Endothelial cell of hepatic sinusoid (primary cell): ENCODE measurements around the gene NOL3.

Source experiments
- in situ Hi-C: cut with HindIII; loops from 2 replicates; pipeline ENCODE4 v1.10.0; 2017; ENCODE audit warnings: low sequenced_read_pairs

Gene NOL3

DNA sequence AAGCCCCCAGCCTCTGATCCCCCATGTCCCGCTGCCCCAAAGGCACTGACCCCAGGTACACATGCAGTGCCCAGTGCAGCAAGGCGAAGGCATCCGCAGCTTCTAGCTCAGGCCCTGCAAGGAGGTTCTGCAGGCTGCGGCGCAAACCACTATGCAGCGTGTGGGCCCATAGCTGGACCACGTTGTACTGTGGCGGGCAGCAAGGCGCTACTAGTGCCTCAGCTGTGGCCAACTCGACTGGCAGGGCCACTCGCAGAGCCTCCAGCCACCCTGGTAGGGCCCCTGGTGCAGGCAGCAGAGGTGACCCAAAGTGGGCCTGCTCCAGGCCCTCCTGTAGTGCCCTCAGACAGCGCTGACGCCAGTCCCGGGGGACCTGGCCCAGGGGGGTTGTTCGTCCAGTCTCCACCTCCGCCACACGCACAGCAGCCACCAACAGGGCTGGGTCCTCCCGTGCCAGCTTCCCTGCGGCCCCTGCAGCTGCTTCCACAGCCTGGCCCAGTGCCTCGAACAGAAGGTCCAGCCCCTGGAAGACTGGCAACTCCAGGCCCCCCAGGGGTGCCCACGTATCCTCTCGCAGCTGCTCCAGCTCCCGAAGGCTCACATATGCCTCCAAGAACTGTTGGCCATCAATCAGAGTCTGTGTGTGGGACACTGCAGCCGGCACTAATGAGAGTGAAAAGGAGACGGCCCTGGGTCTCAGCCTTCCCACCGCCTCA lies 17.0 kb downstream of the NOL3 start:
- in situ Hi-C loops = no loop called here

- in situ Hi-C loops = no loop called here
Observed at GRCh38 chr16:67188323-67188722, 18.0 kb downstream of the NOL3 start.

DNA sequence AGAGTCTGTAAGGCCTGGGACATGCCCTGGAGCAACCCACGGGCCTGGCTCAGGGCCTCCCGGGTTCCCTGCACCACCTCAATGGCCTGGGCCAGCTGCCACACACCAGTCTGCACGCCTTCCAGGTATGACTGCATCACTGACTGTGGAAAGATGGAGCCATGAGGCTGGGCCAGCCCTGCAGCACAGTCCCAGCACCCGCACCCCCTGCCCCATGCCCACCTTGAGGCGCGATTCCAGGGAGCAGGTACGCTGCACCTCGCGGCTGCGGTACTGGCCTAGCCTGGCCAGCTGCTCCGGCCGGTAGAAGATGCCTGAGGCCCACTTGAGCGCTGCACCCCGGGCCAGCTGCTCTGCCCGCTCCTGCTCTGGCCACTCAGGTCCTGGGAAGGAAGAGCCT lies 18.5 kb downstream of the NOL3 start:
- in situ Hi-C loops = no loop called here

GRCh38 chr16:67190041-67190440 lies 19.7 kb downstream of the NOL3 start, which contains the start of gene EXOC3L1:
TSS of gene EXOC3L1 (minus strand) at chr16:67190136. CDS start at chr16:67189676, 460 bp downstream.
- in situ Hi-C loops = no loop called here

DNA sequence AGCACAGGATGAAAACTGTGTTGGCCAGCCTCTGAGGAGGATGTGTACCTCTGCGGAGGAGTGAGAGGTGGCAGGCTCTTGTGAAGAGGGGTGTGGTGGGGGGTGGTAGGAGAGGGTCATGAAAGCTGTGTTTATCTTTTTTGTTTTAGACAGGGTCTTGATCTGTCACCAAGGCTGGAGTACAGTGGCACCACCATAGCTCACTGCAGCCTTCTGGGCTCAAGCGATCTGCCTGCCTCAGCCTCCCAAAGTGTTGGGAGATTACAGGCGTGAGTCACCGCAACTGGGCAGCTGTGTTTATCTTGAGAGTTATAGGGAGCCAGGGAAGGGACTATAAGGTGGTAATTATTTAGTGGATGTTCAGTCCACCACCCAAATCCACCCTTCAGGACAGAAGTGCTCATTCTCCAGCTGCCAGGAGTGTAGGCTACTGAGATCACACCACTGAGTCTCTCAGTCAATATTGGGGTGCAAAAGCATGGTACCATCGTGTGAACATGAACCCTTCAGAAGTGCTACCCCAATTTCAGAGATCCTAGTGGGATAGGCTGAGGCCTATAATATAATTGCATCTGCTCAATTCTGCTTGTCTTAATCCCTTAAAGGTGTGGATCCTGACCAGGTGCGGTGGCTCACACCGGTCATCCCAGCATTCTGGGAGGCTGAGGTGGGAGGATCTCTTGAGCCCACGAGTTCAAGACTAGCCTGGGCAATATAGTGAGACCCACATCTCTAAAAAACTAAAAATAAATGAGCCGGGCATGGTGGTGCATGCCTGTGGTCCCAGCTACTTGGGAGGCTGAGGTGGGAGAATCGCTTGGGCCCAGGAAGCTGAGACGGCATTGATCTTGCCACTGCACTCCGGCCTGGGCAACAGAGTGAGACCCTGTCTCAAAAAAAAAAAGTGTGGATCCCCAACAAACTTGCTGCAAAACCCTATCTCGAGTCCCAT lies 20.4 kb downstream of the NOL3 start:
- in situ Hi-C loops = no loop called here

- in situ Hi-C loops = no loop called here
Observed at GRCh38 chr16:67191411-67191994, 21.2 kb downstream of the NOL3 start.

DNA sequence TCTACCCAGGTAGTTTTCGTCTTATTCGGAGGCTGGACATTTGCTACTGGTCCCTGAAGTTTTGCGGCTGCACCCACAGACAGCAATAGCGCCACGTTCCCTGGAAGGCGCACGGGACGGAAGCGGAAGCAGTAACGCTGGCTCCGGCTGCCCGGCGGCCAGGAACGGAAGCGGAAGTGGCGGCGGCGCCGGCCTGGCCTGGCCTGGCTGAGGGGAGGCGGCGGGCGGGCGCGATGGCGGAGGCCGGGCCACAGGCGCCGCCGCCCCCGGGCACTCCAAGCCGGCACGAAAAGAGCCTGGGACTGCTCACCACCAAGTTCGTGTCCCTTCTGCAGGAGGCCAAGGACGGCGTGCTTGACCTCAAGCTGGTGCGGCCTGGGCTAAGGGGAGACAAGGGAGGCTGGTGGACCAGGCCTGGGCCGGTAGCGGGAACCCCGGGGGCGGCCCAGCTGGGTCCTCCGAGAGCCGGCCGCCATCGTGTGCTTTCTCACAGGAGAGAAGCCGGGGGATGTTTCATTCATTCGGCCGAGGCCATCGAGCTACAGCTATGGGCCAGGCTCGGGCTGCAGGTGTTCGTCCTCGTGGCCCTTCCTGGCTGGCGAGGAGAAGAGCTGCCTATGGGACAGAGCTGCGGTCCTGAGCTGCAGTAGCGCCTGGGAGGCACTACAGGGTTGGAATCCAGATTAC lies 21.8 kb downstream of the NOL3 start, which contains the start of gene E2F4:
Gene E2F4 (plus strand): TSS at position 161 of the 687 bp plus-strand sequence. CDS start 73 bp downstream, at position 234.
- in situ Hi-C loops = no loop called here

DNA sequence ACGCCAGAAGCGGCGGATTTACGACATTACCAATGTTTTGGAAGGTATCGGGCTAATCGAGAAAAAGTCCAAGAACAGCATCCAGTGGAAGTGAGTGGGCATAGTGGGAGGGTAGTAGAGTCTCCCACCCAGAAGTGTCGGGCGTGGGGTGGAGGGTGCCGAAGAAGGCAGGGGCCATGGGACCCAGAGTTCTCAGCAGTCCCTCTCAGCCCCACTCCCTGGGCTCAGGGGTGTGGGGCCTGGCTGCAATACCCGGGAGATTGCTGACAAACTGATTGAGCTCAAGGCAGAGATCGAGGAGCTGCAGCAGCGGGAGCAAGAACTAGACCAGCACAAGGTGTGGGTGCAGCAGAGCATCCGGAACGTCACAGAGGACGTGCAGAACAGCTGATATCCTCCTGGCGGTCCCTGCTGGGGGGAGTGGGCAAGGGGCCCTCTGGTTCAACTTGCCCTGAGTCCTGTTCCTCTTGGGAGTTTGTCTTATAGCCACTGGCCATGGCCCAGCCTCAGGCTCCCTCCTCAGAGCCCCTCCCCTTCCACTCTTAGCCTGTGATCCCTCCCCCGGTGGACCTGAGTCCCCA lies 22.5 kb downstream of the NOL3 start:
- in situ Hi-C loops = no loop called here

- in situ Hi-C loops = no loop called here
Observed at GRCh38 chr16:67193536-67193935, 23.2 kb downstream of the NOL3 start.

DNA sequence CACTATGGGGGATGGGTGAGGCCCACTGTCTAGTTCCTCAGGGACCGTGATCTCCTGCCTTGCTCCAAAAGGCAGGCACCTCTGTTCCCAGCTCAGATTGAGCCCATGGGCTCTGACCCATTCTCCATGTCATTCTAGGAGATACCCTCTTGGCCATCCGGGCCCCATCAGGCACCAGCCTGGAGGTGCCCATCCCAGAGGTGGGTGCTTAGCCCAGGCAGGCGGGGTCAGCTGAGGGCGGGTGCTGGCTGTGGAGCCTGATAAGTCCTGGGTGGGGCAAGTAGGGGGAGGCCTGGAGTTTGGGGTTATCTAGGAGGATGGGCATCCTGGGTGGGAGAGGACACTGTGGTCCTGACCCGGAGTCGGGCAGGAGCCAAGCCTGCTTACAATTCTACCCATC lies 23.9 kb downstream of the NOL3 start:
- in situ Hi-C loops = no loop called here

- in situ Hi-C loops = loop anchor here (5.0 kb wide), 1 partner anchor 42 kb away; no protein-coding TSS in a partner anchor
Observed at GRCh38 chr16:67195676-67196075, 25.3 kb downstream of the NOL3 start.

DNA sequence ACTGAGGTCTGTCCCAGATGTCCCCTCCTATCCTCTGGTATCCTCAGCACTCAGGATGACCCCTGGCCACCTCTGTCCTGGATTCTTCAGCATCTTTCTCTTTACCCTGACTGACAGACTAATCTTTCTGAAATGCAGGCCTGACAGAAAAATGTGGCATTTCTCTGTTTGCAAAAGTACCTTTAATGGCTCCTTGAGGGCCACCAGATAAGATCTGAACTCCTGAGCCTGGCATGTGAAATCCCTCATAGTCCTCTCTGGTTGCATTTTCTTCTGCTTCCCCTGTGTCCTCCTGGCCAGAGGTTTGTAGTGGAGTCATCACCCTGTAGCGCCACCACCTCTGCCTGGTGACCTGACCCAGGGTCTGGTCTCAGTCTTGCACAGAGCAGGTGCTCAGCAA lies 26.5 kb downstream of the NOL3 start:
- in situ Hi-C loops = loop anchor here (5.0 kb wide), 1 partner anchor 40 kb away; no protein-coding TSS in a partner anchor

GRCh38 chr16:67197704-67198103 lies 27.4 kb downstream of the NOL3 start:
- in situ Hi-C loops = loop anchor here (5.0 kb wide), 1 partner anchor 40 kb away; no protein-coding TSS in a partner anchor

DNA sequence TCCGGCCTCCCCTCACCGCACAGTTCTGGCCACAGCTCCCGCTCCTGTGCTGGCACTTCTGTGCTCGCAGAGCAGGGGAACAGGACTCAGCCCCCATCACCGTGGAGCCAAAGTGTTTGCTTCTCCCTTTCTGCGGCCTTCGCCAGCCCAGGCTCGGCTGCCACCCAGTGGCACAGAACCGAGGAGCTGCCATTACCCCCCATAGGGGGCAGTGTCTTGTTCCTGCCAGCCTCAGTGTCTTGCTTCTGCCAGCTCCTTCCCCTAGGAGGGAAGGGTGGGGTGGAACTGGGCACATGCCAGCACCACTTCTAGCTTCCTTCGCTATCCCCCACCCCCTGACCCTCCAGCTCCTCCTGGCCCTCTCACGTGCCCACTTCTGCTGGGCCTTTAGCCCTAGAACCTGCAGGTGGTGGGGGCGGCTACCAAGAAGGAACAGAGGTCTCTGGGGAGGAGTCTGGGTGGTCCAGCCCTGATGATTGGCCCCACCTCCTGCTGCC lies 27.9 kb downstream of the NOL3 start:
- in situ Hi-C loops = loop anchor here (5.0 kb wide), 1 partner anchor 39 kb away; no protein-coding TSS in a partner anchor

GRCh38 chr16:67199011-67199807 lies 28.9 kb downstream of the NOL3 start, which contains the start of gene ELMO3:
TSS of gene ELMO3 (plus strand) at chr16:67199131. CDS start at chr16:67199327, 196 bp downstream.
- in situ Hi-C loops = loop anchor here (5.0 kb wide), 1 partner anchor 38 kb away; no protein-coding TSS in a partner anchor

DNA sequence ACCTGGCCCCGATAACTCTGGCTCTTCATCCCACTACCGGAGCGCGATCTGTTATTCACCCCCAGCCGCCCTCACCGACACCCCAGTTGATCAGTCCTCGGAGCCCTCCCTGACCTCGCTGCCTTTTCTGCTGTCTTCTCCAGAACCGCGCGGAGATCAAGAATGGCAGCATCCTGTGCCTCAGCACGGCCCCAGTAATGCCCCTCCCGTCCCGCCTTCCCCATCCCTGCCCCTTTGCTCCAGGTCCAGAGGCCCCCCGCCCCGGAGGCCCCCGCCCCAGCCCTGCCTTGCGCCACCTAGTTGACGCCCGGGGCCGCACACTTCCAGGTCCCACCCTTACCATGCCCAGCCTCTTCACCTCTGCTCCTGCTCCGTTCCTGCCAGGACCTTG lies 29.5 kb downstream of the NOL3 start:
- in situ Hi-C loops = loop anchor here (5.0 kb wide), 1 partner anchor 37 kb away; no protein-coding TSS in a partner anchor

GRCh38 chr16:67200491-67200890 lies 30.2 kb downstream of the NOL3 start:
- in situ Hi-C loops = no loop called here

DNA sequence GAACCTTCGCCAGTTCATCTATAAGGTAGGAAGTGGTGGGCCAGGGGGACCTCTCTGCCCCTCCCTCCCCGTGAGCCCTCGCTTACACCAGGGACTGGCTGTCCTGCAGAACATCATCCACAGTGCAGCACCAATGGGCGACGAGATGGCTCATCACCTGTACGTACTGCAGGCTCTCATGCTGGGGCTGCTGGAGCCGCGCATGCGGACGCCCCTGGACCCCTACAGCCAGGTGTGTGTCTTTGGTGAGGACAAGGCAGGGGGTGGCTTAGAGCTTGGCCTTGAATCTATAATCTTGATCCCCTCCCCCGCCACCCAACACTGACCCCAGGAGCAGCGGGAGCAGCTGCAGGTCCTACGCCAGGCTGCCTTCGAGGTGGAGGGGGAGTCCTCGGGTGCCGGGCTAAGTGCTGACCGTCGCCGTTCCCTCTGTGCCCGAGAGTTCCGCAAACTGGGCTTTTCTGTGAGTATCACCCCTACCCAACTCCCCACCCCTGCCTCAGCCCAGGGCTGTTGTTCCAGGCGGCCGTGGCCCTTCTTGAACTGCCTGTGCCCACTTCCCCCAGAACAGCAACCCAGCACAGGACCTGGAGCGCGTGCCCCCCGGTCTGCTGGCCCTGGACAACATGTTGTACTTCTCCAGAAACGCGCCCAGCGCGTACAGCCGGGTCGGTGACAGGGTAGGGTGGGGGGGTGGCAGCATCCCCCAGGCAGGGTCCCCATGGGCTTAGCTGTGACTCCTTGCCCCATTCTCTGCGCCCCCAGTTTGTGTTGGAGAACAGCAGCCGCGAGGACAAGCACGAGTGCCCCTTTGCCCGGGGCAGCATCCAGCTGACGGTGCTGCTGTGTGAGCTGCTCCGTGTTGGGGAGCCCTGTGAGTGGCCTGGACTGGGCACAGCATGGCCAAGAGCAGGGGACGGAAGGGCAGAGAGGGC lies 31.3 kb downstream of the NOL3 start:
- in situ Hi-C loops = no loop called here
